GM10847 (cell line): ENCODE measurements around the gene GNG8.
A peak's percentile ranks its signal among the peaks of the same experiment; 100 is the strongest.

Experiments
- POLR2A ChIP-seq: IDR thresholded peaks from 2 replicates; pipeline ENCODE4 v1.6.1; 2011; ENCODE audit not compliant: insufficient read length; ENCODE audit errors: extremely low read depth

Gene GNG8

DNA sequence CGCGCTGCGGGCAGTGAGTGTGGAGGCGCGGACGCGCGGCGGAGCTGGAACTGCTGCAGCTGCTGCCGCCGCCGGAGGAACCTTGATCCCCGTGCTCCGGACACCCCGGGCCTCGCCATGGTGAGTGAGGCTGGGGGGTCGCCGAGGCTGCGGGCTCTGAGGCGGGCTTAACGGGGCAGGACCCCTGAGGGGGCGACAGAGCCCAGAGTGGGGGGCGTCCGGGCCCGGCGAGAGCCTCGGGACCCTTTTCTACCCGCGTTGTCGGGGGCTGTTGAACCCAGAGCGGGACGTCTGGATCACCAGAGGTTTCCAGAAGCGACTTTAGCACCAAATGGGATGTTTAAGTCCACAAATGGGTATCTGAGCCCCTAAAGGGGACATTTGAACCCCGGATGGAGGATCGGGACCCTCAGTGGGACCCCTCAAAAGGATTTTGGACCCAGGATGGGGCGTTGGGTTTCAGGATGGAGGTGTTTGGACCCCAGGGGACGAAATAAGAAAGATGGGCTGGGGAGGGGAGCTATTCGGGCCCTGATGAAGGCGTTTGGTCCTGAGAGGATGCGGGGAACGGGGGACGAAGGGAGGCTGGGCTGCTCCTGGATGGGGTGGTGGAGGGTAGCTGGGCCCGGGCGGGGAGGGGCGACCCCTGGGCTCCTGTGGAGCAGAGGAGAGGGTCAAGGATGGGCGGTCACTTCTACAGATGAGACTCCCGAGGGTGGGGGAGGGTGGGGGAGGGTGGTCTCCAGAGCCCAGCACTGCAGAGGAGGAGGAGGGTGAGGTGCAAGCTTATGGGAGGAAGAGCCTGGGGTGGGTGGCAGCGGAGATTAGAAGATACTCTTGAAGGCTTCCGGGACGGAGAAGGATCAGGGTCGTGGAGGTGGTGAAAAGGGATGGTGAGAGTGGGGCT, 34.4 kb downstream of the GNG8 start, which contains the start of gene CALM3:
CALM3 (plus strand) TSS at position 13 of the 907 bp plus-strand sequence; CDS start at position 118, 105 bp downstream.
- peak; percentile 70 for TF ChIP-seq POLR2A

DNA sequence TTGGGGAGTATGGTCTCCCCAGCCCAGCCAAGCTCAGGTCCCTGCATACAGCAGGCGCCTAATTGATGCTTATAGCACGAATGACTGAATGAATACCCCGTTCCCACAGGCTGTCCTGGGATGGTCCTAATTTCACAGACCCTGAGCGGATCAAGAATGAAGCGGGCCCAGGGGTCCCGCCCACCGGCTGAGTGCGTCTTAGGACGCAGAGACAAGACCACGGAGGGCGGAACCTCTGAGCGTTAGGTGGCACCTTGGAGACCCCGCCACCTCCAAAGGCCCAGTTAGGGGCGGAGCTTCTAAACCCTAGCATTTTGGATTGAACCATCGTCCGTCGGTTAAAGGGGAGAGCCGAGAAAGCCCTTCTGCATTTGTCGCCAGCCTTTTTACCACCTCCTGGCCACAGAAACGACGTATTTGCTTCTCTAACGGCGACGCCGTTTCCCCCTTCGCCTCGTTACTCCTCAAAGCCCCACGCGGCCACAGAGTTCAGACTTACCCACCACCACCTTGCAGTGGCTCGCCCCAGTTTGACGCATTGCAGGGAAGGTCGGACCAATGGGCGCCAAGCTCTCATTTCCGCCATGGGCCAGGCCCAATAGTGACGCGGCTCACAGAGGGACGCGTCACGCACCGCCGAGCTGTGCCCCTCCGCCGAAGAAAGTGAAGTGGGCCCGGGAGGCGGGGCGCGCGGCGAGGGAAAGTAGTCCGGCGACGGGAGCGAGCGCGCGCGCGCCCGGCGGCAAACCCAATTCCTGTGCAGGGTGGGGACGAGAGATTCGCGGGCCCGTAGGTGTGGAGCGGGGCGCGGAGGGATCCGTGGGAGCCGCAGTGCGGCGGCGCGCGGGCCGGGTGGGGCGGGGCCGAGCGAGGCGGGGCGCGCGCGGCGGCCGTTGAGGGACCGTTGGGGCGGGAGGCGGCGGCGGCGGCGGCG, 35.4 kb downstream of the GNG8 start:
- TF ChIP-seq POLR2A: peak; percentile 80

- no peak for TF ChIP-seq POLR2A
Observed at GRCh38 chr19:46599716-46600373, 36.2 kb downstream of the GNG8 start.

GRCh38 chr19:46598372-46598917, 37.6 kb downstream of the GNG8 start:
- no peak for TF ChIP-seq POLR2A

- no peak for TF ChIP-seq POLR2A
Observed at GRCh38 chr19:46596008-46596407, 40.0 kb downstream of the GNG8 start.

DNA sequence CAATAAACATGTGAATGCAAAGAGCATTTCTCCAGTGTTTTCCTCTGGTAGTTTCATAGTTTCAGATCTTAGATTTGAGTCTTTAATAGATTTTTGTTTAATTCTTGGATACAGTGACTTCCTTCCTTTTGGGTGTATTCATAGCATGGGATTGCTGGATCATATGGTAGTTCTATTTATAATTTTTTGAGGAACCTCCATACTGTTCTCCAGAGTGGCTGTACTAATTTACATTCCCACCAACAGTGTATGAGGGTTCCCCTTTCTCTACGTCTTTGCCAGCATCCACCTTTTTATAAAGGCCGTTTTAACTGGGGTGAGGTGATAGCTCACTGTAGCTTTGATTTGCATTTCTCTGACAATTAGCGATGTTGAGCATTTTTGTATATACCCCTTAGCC, 44.1 kb downstream of the GNG8 start:
- no peak for TF ChIP-seq POLR2A

DNA sequence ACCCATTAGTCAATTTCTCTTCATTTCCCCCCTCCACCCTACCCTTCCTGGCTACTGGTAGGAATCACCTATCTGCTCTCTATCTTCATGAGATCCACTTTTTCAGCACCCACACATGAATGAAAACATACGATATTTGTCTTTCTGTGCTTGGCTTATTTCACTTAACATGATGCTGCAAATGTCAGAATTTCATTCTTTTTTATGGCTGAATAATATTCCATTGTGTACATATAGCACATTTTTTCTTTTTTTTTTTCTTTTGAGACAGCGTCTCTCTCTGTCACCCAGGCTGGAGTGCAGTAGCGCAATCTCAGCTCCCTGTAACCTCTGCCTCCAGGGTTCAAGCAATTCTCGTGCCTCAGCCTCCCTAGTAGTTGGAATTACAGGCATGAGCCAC, 44.7 kb downstream of the GNG8 start:
- TF ChIP-seq POLR2A: no peak

- TF ChIP-seq POLR2A: no peak
Observed at GRCh38 chr19:46587861-46588260, 48.1 kb downstream of the GNG8 start.

DNA sequence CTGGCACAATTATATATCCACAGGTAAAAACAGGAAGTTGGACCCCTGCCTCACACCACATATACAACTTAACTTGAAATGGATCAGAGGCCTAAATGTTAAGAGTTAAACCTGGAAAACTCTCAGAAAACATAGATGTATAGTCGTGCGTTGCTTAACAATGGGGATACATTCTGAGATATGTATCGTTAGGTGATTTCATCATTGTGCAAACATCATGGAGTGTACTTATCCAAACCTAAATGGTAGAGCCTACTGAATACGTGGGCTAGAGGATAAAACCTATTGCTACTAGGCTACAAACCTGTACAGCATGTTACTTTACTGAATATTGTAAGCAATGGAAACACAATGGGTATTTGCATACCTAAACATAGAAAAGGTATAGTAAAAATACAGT, 49.7 kb downstream of the GNG8 start:
- no peak for TF ChIP-seq POLR2A

DNA sequence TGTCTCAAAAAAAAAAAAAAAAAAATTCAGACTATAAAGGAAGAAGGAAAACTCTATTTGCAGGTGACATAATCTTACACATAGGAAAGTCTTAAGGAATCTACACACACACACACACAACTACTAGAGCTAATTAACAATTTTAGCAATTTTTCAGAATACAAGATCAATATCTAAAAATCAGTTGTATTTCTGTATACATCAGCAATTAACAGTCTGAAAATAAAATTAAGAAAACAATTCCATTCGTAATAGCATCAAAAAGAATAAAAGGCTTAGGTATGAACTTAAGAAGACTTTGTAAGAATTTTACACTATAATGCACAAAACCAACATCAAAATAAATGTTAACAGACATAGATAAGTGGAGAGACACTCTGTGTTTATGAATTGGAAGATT, 50.5 kb downstream of the GNG8 start:
- no peak for TF ChIP-seq POLR2A
